ENCODE measurements around the gene SEMA6B.

The SEMA6B gene

DNA sequence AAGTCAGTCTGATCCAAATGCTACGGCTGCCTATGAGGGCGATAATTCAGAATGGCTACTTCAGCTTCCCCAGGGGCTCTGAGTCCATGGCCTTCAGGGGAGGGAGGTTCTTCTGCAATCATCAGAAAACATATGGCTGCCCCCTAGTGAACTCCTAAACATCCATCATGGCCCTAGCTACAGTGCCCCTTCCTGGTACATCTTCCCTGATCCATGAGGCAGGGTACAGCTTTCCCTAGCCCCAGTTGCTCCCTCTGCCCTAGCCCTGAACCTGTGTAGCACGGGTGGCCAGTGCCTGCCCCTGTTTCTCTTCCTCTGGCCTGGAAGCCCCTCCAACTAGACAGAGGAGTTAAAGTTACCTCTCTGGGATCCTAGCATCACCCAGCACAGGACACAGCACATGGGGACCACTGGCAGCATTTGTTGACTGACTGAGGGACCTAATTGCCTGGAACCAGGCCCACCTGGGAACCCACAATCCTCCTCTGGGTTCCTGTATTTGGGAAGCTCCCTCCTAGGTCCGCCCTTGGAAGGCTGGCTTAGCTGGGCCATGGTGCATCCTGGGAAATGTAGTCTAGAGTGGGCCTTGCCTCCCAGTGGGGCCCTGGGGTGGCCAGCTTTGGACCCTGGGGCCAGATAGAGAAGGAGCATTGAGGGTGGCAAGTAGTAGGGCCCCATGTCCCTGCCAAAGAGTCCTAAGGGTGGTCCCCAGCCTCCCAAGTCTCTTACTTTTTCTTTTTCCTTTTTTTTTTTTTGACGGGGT lies 17.7 kb upstream of the SEMA6B start:
- Histone ChIP-seq H3K27me3 (ENCODE audit: insufficient read depth, poor library complexity, severe bottlenecking) (peaks cover 25% of the 10 kb centered on the region), H3K4me1 (ENCODE audit: insufficient read depth, poor library complexity, severe bottlenecking) (peaks cover 7% of the 10 kb centered on the region), H3K36me3 (ENCODE audit: low read depth) (no peaks in the 10 kb centered on the region), H3K27ac (ENCODE audit: poor library complexity, severe bottlenecking) (no peak overlapping the region), H3K4me3 (ENCODE audit: severe bottlenecking) (no peak overlapping the region), H3K9me3 (ENCODE audit: severe bottlenecking) (no peaks in the 10 kb centered on the region)
- ATAC-seq (ENCODE audit: low read depth) (0 out of 3 replicates have a peak, but pooled peaks have one; percentile 22), DNase-seq (ENCODE audit: low spot score) (no peak)
- TF ChIP-seq, protein P1, sequence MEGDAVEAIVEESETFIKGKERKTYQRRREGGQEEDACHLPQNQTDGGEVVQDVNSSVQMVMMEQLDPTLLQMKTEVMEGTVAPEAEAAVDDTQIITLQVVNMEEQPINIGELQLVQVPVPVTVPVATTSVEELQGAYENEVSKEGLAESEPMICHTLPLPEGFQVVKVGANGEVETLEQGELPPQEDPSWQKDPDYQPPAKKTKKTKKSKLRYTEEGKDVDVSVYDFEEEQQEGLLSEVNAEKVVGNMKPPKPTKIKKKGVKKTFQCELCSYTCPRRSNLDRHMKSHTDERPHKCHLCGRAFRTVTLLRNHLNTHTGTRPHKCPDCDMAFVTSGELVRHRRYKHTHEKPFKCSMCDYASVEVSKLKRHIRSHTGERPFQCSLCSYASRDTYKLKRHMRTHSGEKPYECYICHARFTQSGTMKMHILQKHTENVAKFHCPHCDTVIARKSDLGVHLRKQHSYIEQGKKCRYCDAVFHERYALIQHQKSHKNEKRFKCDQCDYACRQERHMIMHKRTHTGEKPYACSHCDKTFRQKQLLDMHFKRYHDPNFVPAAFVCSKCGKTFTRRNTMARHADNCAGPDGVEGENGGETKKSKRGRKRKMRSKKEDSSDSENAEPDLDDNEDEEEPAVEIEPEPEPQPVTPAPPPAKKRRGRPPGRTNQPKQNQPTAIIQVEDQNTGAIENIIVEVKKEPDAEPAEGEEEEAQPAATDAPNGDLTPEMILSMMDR (IDR thresholded peaks at IDR 0.05; ENCODE audit: poor library complexity, severe bottlenecking), result no peak

DNA sequence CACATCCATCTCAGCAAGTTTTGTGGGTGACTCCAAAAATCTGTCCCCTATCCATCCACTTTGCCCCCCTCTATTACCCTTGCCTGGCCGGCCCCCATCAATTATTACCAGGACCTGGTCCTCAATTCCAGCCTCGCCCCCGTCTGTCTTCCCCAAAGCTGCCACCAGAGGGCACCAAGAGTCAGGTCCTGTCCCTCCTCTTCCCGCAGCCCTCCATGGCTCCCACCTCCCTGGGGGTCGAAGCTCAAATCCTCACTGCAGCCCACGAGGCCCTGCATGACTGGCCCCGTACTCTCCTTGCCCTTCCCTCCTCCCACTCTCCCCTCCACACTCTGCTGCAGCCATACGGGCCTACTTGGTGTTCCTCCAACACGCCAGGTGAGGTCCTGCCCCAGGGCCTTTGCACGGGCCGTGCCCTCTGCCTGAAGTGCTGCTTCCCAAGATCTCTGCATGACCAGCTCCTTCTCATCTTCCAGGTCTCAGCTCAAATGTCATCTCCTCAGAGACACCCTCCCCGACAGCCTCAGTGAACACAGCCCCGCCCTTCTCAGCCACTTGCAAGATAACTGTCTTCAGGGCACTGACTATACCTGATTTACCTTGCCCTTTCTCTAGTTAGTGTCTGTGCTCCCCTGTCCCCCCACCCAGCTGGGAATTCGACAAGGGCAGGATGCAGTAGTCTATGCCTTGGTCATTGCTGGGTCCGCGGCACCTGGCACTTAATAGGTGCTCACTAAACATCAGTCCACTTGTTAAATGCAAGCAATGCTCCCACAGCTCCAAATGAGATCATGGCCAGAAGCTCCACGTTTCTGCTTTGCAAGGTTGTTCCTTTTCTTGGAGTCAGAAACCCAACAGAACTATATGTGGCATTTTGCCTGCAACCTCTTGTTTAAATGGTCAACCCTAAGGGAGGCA lies 16.8 kb upstream of the SEMA6B start:
- Histone ChIP-seq H3K9me3 (ENCODE audit: severe bottlenecking) (no peaks in the 10 kb centered on the region), H3K4me3 (ENCODE audit: severe bottlenecking) (no peak overlapping the region), H3K27ac (ENCODE audit: poor library complexity, severe bottlenecking) (peak overlapping the region; percentile 36), H3K4me1 (ENCODE audit: insufficient read depth, poor library complexity, severe bottlenecking) (peaks cover 7% of the 10 kb centered on the region), H3K27me3 (ENCODE audit: insufficient read depth, poor library complexity, severe bottlenecking) (peaks cover 19% of the 10 kb centered on the region), H3K36me3 (ENCODE audit: low read depth) (no peaks in the 10 kb centered on the region)
- TF ChIP-seq, protein P1 (IDR thresholded peaks at IDR 0.05; ENCODE audit: poor library complexity, severe bottlenecking), result peak; percentile 61
- no peak for ATAC-seq (ENCODE audit: low read depth)
- no peak for DNase-seq (ENCODE audit: low spot score)

DNA sequence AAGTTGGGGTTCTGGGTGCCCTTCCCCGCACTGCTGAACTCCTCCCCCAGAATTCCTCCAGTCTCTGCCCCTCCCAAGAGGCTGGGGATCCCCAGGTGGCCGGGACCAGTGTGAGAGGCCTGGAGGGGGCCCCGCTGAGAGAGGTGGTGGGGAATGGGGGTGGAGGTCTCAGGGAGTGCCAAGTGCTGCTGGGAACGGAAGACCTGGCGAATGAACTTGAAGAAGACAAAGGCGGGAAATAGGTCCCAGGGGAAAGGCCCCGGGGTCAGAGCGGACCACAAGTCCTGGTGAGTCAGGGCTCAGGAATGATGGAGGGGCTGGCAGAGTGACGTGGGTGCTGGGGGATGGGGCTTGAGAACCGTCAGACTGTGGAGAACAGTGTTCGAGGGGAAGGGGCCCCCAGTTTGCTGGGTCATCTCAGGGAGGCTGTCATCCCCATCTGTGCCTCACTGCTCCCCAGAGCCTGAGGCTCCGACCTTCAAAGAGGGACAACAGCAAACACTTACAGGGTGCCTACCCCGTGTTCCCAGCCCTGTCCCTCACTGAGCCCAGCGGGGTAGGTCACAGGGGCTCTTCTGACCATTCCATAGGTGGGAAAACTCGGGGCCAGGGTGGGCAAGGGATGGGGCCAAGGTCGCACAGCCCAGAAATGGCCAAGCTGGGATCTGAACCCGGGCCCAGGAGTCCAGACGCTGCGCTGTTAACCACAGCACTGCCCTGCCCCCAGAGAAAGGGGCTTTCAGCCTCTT lies 16.0 kb upstream of the SEMA6B start:
- peaks cover 18% of the 10 kb centered on the region for H3K27me3 ChIP-seq (ENCODE audit: insufficient read depth, poor library complexity, severe bottlenecking)
- TF ChIP-seq, protein P1 (IDR thresholded peaks at IDR 0.05; ENCODE audit: poor library complexity, severe bottlenecking), result no peak
- H3K4me3 ChIP-seq (ENCODE audit: severe bottlenecking), result no peak overlapping the region
- ATAC-seq (ENCODE audit: low read depth), result peak; percentile 61
- no peaks in the 10 kb centered on the region for H3K9me3 ChIP-seq (ENCODE audit: severe bottlenecking)
- peaks cover 7% of the 10 kb centered on the region for H3K4me1 ChIP-seq (ENCODE audit: insufficient read depth, poor library complexity, severe bottlenecking)
- no peak for DNase-seq (ENCODE audit: low spot score)
- H3K36me3 ChIP-seq (ENCODE audit: low read depth), result no peaks in the 10 kb centered on the region
- H3K27ac ChIP-seq (ENCODE audit: poor library complexity, severe bottlenecking), result peak overlapping the region; percentile 36

DNA sequence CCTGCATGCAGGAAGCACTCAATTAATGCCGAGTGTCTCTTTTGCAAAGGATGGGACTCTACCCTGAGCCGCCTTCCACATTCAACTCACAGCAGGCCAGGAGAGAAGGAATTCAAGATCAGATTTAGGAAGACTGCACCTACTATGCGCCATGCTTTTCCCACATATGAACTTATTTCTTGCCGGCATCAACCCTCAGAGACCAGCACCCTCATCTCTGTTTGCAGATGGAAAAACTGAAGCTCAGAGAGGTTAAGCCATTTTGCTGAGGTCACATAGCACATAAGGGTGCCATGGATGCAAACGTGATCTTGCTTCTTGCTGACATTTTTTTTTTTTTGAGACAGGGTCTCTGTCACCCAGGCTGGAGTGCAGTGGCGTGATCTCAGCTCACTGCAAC lies 14.2 kb upstream of the SEMA6B start:
- no peak for DNase-seq (ENCODE audit: low spot score)
- TF ChIP-seq, protein P1 (IDR thresholded peaks at IDR 0.05; ENCODE audit: poor library complexity, severe bottlenecking), result no peak
- no peak for ATAC-seq (ENCODE audit: low read depth)
- H3K9me3 ChIP-seq (ENCODE audit: severe bottlenecking), result no peaks in the 10 kb centered on the region
- no peak overlapping the region for H3K27ac ChIP-seq (ENCODE audit: poor library complexity, severe bottlenecking)
- no peak overlapping the region for H3K4me3 ChIP-seq (ENCODE audit: severe bottlenecking)
- H3K36me3 ChIP-seq (ENCODE audit: low read depth), result no peaks in the 10 kb centered on the region
- H3K4me1 ChIP-seq (ENCODE audit: insufficient read depth, poor library complexity, severe bottlenecking), result peaks cover 7% of the 10 kb centered on the region
- H3K27me3 ChIP-seq (ENCODE audit: insufficient read depth, poor library complexity, severe bottlenecking), result peaks cover under 1% of the 10 kb centered on the region
